Type B pancreatic cell (in vitro differentiated cells): ENCODE data around the gene MBOAT2. TPM values are rescaled to one million over a fixed set of nuclear protein-coding genes. Genes with fewer than 3 reads are reported as not detected.
"Not testable (repeated sequence)": the region's sequence is repeated elsewhere in the genome, so short reads cannot be mapped to it uniquely, and the experiment has no call there.

ENCODE experiments used
- DNase-seq: peaks from one replicate; pipeline ENCODE4 v3.0.0; 2021; ENCODE audit warnings: mixed read lengths; ENCODE audit not compliant: unreplicated experiment; ENCODE audit errors: extremely low spot score
- H3K27ac Mint-ChIP-seq: 2 replicates; pipeline ENCODE4 v1.8.0; 2021; ENCODE audit warnings: mild to moderate bottlenecking, mixed read lengths
- H3K27me3 Mint-ChIP-seq: 2 replicates; pipeline ENCODE4 v1.8.0; 2021; ENCODE audit warnings: mixed read lengths
- H3K36me3 Mint-ChIP-seq: 2 replicates; pipeline ENCODE4 v1.8.0; 2021; ENCODE audit warnings: mixed read lengths
- H3K4me1 Mint-ChIP-seq: one replicate; pipeline ENCODE4 v1.8.0; 2021; ENCODE audit warnings: mixed read lengths; ENCODE audit not compliant: unreplicated experiment
- H3K4me3 Mint-ChIP-seq: 2 replicates; pipeline ENCODE4 v1.8.0; 2021; ENCODE audit warnings: mild to moderate bottlenecking, mixed read lengths
- H3K9me3 Mint-ChIP-seq: 2 replicates; pipeline ENCODE4 v1.8.0; 2021; ENCODE audit warnings: mixed read lengths
- CTCF ChIP-seq: fragments of 200-600 bp; sonication (generic); conservative IDR thresholded peaks from 2 replicates; pipeline ENCODE4 v1.5.0; 2021; ENCODE audit warnings: antibody characterized with exemption, mild to moderate bottlenecking
- total RNA-seq: library from RNA; stranded (reverse); gene quantifications from 2 replicates; pipeline ENCODE4 v1.2.1, GENCODE V29; 2021; ENCODE audit warnings: low replicate concordance

The MBOAT2 gene
- total RNA-seq, 1 donor from 2014 or later = 60.8 TPM

GRCh38 chr2:8932702-8933101, 70.8 kb downstream of the MBOAT2 start:
- Mint-ChIP-seq H3K36me3 (peaks cover 42% of the 10 kb centered on the region), H3K4me1 (peaks cover 2% of the 10 kb centered on the region), H3K9me3 (peaks cover 11% of the 10 kb centered on the region), H3K4me3 (no peak overlapping the region), H3K27me3 (no peaks in the 10 kb centered on the region), H3K27ac (no peak overlapping the region)
- no peak for TF ChIP-seq CTCF
- DNase-seq = no peak

- H3K36me3 Mint-ChIP-seq = peaks cover 55% of the 10 kb centered on the region
- peaks cover 11% of the 10 kb centered on the region for H3K9me3 Mint-ChIP-seq
- H3K27ac Mint-ChIP-seq, H3K27me3 Mint-ChIP-seq, DNase-seq, H3K4me3 Mint-ChIP-seq: not testable (repeated sequence)
- H3K4me1 Mint-ChIP-seq = peaks cover 25% of the 10 kb centered on the region
These were observed 73.3 kb downstream of the MBOAT2 start for GRCh38 chr2:8930185-8930584.

GRCh38 chr2:8929128-8929527, 74.4 kb downstream of the MBOAT2 start:
- H3K27ac Mint-ChIP-seq = no peak overlapping the region
- DNase-seq = no peak

GRCh38 chr2:8927510-8928455, 75.7 kb downstream of the MBOAT2 start:
- peaks cover 34% of the 10 kb centered on the region for H3K4me1 Mint-ChIP-seq
- H3K27me3 Mint-ChIP-seq = no peaks in the 10 kb centered on the region
- no peak overlapping the region for H3K27ac Mint-ChIP-seq
- H3K36me3 Mint-ChIP-seq = peaks cover 51% of the 10 kb centered on the region
- no peak for DNase-seq
- TF ChIP-seq CTCF = no peak
- H3K4me3 Mint-ChIP-seq = no peak overlapping the region
- peaks cover 11% of the 10 kb centered on the region for H3K9me3 Mint-ChIP-seq

More at GRCh38 chr2:8929128-8929527, 74.4 kb downstream of the MBOAT2 start:
- TF ChIP-seq CTCF = no peak
- peaks cover 56% of the 10 kb centered on the region for H3K36me3 Mint-ChIP-seq
- H3K27me3 Mint-ChIP-seq = no peaks in the 10 kb centered on the region
- H3K9me3 Mint-ChIP-seq = peaks cover 11% of the 10 kb centered on the region
- H3K4me1 Mint-ChIP-seq = peaks cover 25% of the 10 kb centered on the region
- H3K4me3 Mint-ChIP-seq = no peak overlapping the region

DNA sequence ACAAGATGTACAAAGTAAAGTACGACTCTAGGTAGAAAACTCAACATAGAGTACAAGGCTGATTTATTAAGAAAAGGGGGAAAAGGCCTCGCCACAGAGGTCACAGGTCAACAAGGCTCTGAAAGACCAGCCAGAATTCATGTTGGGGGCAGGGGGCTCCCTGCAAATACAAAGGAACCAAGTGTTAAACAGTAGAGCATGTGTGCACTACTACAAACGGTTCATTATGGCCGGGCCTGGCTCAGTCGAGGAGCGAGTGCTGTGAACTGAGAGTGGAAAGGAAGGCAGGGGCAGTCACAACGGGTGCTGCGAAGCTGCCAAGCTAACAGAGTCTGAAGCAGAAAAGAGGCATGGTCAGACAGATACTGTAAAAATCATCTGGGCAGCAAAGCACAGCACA, 77.1 kb downstream of the MBOAT2 start:
- no peaks in the 10 kb centered on the region for H3K27me3 Mint-ChIP-seq
- H3K9me3 Mint-ChIP-seq = peaks cover 6% of the 10 kb centered on the region
- peak overlapping the region; percentile 10 for H3K27ac Mint-ChIP-seq
- no peak overlapping the region for H3K4me3 Mint-ChIP-seq
- H3K36me3 Mint-ChIP-seq = peaks cover 52% of the 10 kb centered on the region
- DNase-seq = no peak
- no peak for TF ChIP-seq CTCF
- H3K4me1 Mint-ChIP-seq = peaks cover 41% of the 10 kb centered on the region

- Mint-ChIP-seq H3K27me3 (no peaks in the 10 kb centered on the region), H3K36me3 (peaks cover 46% of the 10 kb centered on the region), H3K4me3 (no peak overlapping the region), H3K4me1 (peaks cover 41% of the 10 kb centered on the region), H3K27ac (no peak overlapping the region), H3K9me3 (no peaks in the 10 kb centered on the region)
- DNase-seq = no peak
- no peak for TF ChIP-seq CTCF
These were observed 78.1 kb downstream of the MBOAT2 start for GRCh38 chr2:8925411-8925810.
